ENCODE data around the gene MPP2.
"Not testable (repeated sequence)": the region's sequence is repeated elsewhere in the genome, so short reads cannot be mapped to it uniquely, and the experiment has no call there.

The MPP2 gene

GRCh38 chr17:43877451-43878155 is 29.7 kb downstream of the MPP2 start:
- DNase-seq (ENCODE audit: low read depth in 4 of 4, low spot score in 1 of 4) = no peak

GRCh38 chr17:43877031-43877430 is 30.3 kb downstream of the MPP2 start:
- DNase-seq (ENCODE audit: low read depth in 4 of 4, low spot score in 1 of 4) = no peak

- DNase-seq (ENCODE audit: low read depth in 4 of 4, low spot score in 1 of 4) = no peak
Measured at GRCh38 chr17:43875476-43876147, 31.7 kb downstream of the MPP2 start.

GRCh38 chr17:43874293-43874692 is 33.0 kb downstream of the MPP2 start:
- no peak for DNase-seq (ENCODE audit: low read depth in 4 of 4, low spot score in 1 of 4)

- DNase-seq (ENCODE audit: low read depth in 4 of 4, low spot score in 1 of 4) = no peak
Measured at GRCh38 chr17:43873815-43874214, 33.5 kb downstream of the MPP2 start.

- no peak for DNase-seq (ENCODE audit: low read depth in 4 of 4, low spot score in 1 of 4)
Measured at GRCh38 chr17:43873091-43873490, 34.2 kb downstream of the MPP2 start.

GRCh38 chr17:43871946-43872690 is 35.2 kb downstream of the MPP2 start:
- no peak for DNase-seq (ENCODE audit: low read depth in 4 of 4, low spot score in 1 of 4)

GRCh38 chr17:43869031-43869430 is 38.3 kb downstream of the MPP2 start:
- not testable (repeated sequence) for DNase-seq (ENCODE audit: low read depth in 4 of 4, low spot score in 1 of 4)

GRCh38 chr17:43868226-43868994 is 38.9 kb downstream of the MPP2 start:
- no peak for DNase-seq (ENCODE audit: low read depth in 4 of 4, low spot score in 1 of 4)

- DNase-seq (ENCODE audit: low read depth in 4 of 4, low spot score in 1 of 4) = no peak
Measured at GRCh38 chr17:43864161-43864984, 43.0 kb downstream of the MPP2 start.

- DNase-seq (ENCODE audit: low read depth in 4 of 4, low spot score in 1 of 4) = no peak
Measured at GRCh38 chr17:43861960-43862359, 45.4 kb downstream of the MPP2 start.

- DNase-seq (ENCODE audit: low read depth in 4 of 4, low spot score in 1 of 4) = no peak
Measured at GRCh38 chr17:43860927-43861622, 46.3 kb downstream of the MPP2 start.

- DNase-seq (ENCODE audit: low read depth in 4 of 4, low spot score in 1 of 4) = no peak
Measured at GRCh38 chr17:43860077-43860725, 47.1 kb downstream of the MPP2 start.

- DNase-seq (ENCODE audit: low read depth in 4 of 4, low spot score in 1 of 4) = no peak
Measured at GRCh38 chr17:43857957-43858600, 49.3 kb downstream of the MPP2 start.

- DNase-seq (ENCODE audit: low read depth in 4 of 4, low spot score in 1 of 4) = no peak
Measured at GRCh38 chr17:43857141-43857540, 50.2 kb downstream of the MPP2 start.

GRCh38 chr17:43856141-43856540 is 51.2 kb downstream of the MPP2 start:
- no peak for DNase-seq (ENCODE audit: low read depth in 4 of 4, low spot score in 1 of 4)

GRCh38 chr17:43855061-43855460 is 52.3 kb downstream of the MPP2 start:
- no peak for DNase-seq (ENCODE audit: low read depth in 4 of 4, low spot score in 1 of 4)

- no peak for DNase-seq (ENCODE audit: low read depth in 4 of 4, low spot score in 1 of 4)
Measured at GRCh38 chr17:43854498-43854897, 52.8 kb downstream of the MPP2 start.

- no peak for DNase-seq (ENCODE audit: low read depth in 4 of 4, low spot score in 1 of 4)
Measured at GRCh38 chr17:43853546-43853945, 53.8 kb downstream of the MPP2 start.
